Naive thymus-derived CD4-positive, alpha-beta T cell (primary cell): ENCODE data around the gene SERINC5. TPM values are rescaled to one million over a fixed set of nuclear protein-coding genes. Genes with fewer than 3 reads are reported as not detected.

Experiments used
- ATAC-seq: fragments of 150-1000 bp; cut with Tn5 transposase; 2 replicates; pipeline ENCODE4 v1.10.0; 2021; ENCODE audit warnings: mild to moderate bottlenecking, moderate library complexity
- CTCF ChIA-PET: fragments of 350-600 bp; sonication (Branson Sonifier 250); formaldehyde crosslinking; loops from one replicate; lab custom pipeline; 2021; ENCODE audit warnings: antibody characterized with exemption; lab: Charles Lee
- POLR2A ChIA-PET: fragments of 350-600 bp; sonication (Branson Sonifier 250); formaldehyde crosslinking; loops from one replicate; lab custom pipeline; 2021; ENCODE audit warnings: antibody characterized with exemption, inconsistent platforms; lab: Charles Lee
- DNase-seq, 9 donors: peaks; one replicate each; pipeline versions ENCODE4 v3.0.0 to v3.0.0-alpha.2; 2020 to 2022; ENCODE audit warnings: mixed read lengths in 1 of 9
- H3K27ac ChIP-seq: one replicate; pipeline ENCODE4 v1.7.0; 2013; ENCODE audit warnings: mild to moderate bottlenecking, low read depth, low read length, moderate library complexity
- H3K27me3 ChIP-seq, 2 donors: one replicate each; pipeline ENCODE4 v1.7.0; 2013; ENCODE audit warnings: low read length in 2 of 2, mild to moderate bottlenecking in 2 of 2, moderate library complexity in 2 of 2; ENCODE audit not compliant: control insufficient read depth in 2 of 2, insufficient read depth in 2 of 2
- H3K36me3 ChIP-seq, 3 experiments: 1 replicate in 2 of 3; 2 replicates in 1 of 3; pipeline ENCODE4 v1.7.0; 2013; ENCODE audit warnings: low read length in 3 of 3, mild to moderate bottlenecking in 3 of 3, moderate library complexity in 1 of 3; ENCODE audit not compliant: insufficient read depth in 3 of 3, control insufficient read depth in 2 of 3
- H3K4me1 ChIP-seq, 2 donors: one replicate each; pipeline ENCODE4 v1.7.0; 2013; ENCODE audit warnings: low read length in 2 of 2, mild to moderate bottlenecking in 2 of 2, moderate library complexity in 1 of 2; ENCODE audit not compliant: control insufficient read depth in 2 of 2, insufficient read depth in 2 of 2
- H3K4me3 ChIP-seq: 2 replicates; pipeline ENCODE4 v1.7.0; 2013; ENCODE audit warnings: mild to moderate bottlenecking, low read length
- H3K9me3 ChIP-seq, 3 experiments: 1 replicate in 2 of 3; 2 replicates in 1 of 3; pipeline ENCODE4 v1.7.0; 2013; ENCODE audit warnings: low read length in 3 of 3; ENCODE audit not compliant: control insufficient read depth in 2 of 3
- H3K27ac Mint-ChIP-seq, 9 donors: one replicate each; pipeline ENCODE4 v1.8.0; 2020 to 2022; ENCODE audit warnings: mixed read lengths in 9 of 9, mild to moderate bottlenecking in 8 of 9, moderate library complexity in 5 of 9, inconsistent platforms in 2 of 9
- H3K27me3 Mint-ChIP-seq, 5 donors: one replicate each; pipeline ENCODE4 v1.8.0; 2021 to 2022; ENCODE audit warnings: mixed read lengths in 5 of 5, mild to moderate bottlenecking in 1 of 5
- H3K36me3 Mint-ChIP-seq, 5 donors: one replicate each; pipeline ENCODE4 v1.8.0; 2020 to 2022; ENCODE audit warnings: mixed read lengths in 5 of 5, mild to moderate bottlenecking in 3 of 5, inconsistent platforms in 1 of 5
- H3K4me1 Mint-ChIP-seq, 7 donors: one replicate each; pipeline ENCODE4 v1.8.0; 2020 to 2022; ENCODE audit warnings: mixed read lengths in 7 of 7, mild to moderate bottlenecking in 3 of 7, inconsistent platforms in 1 of 7
- H3K4me3 Mint-ChIP-seq, 10 donors: one replicate each; pipeline ENCODE4 v1.8.0; 2020 to 2022; ENCODE audit warnings: mild to moderate bottlenecking in 10 of 10, mixed read lengths in 10 of 10, moderate library complexity in 6 of 10, inconsistent platforms in 2 of 10
- H3K9me3 Mint-ChIP-seq, 11 donors: one replicate each; pipeline ENCODE4 v1.8.0; 2020 to 2022; ENCODE audit warnings: mixed read lengths in 11 of 11, mild to moderate bottlenecking in 4 of 11, inconsistent platforms in 1 of 11, moderate library complexity in 1 of 11
- intact Hi-C, 2 donors: fragments of 100-400 bp; cut with micrococcal nuclease; formaldehyde crosslinking; loops; one replicate each; pipeline ENCODE4 v1.15.1; 2023
- polyA plus RNA-seq, 2 donors: library from polyadenylated mRNA; unstranded; fragments of 300-500 nt; fragmentation: Illumina TruSeq; gene quantifications; one replicate each; pipeline ENCODE4 v1.2.3, GENCODE V29; 2021
- total RNA-seq, 6 experiments: library from RNA in 5 of 6; stranded (reverse) in 5 of 6; gene quantifications; 1 replicate in 5 of 6; 2 replicates in 1 of 6; pipeline ENCODE4 v1.2.3 and lab custom pipeline; 2021 to 2026

The SERINC5 gene
- total and polyA plus RNA-seq, 7 experiments from 2014 or later, result 34.3 to 164 (median 101) TPM

- Histone ChIP-seq H3K27me3 (no peaks in the 10 kb centered on the region), H3K9me3 (no peaks in the 10 kb centered on the region), H3K27ac (no peak overlapping the region), H3K36me3 (peaks cover 0 to 24% (median 0%) of the 10 kb centered on the region in 3 experiments), H3K4me1 (no peaks in the 10 kb centered on the region), H3K4me3 (peak overlapping the region; percentile 6)
- Mint-ChIP-seq H3K27ac (peak overlapping the region in 4 of 9 donors; percentile 16 to 91 (median 38)), H3K4me3 (peak overlapping the region; percentile 76 to 88 (median 82)), H3K27me3 (peaks cover 0 to 3% (median 0%) of the 10 kb centered on the region in 5 donors), H3K9me3 (no peaks in the 10 kb centered on the region), H3K4me1 (peaks cover 6 to 17% (median 12%) of the 10 kb centered on the region in 7 donors), H3K36me3 (peaks cover 5 to 40% (median 10%) of the 10 kb centered on the region in 5 donors)
- ATAC-seq (peak; percentile 69), DNase-seq (peak; percentile 26 to 74 (median 61))
- ChIA-PET POLR2A (interaction anchor here (0.6 kb wide), 1 partner anchor 251 kb away, joined by 3 read pairs; no protein-coding TSS in a partner anchor), CTCF (interaction anchor here (0.6 to 2.0 kb wide), 13 partner anchors 9 to 520 kb away, joined by 3 to 11 read pairs (median 4); no protein-coding TSS in a partner anchor)
- intact Hi-C loops, result loop anchor here (1.0 to 10.0 kb wide), 10 partner anchors 90 to 1058 kb away; partner anchors contain the start of genes MTX3 (in 2 of the 2), TENT2 (in 1 of the 2) and ZFYVE16 (in 1 of the 2)
These were observed 173.1 kb downstream of the SERINC5 start for GRCh38 chr5:80082731-80083100.

- intact Hi-C loops, result loop anchor here (2.0 to 10.0 kb wide), 5 partner anchors 90 to 1057 kb away; partner anchors contain the start of genes MTX3 (in 2 of the 2) and ZFYVE16 (in 1 of the 2)
- CTCF ChIA-PET, result no interaction called here
- Histone ChIP-seq H3K27ac (no peak overlapping the region), H3K9me3 (no peaks in the 10 kb centered on the region), H3K27me3 (no peaks in the 10 kb centered on the region), H3K4me3 (no peak overlapping the region), H3K36me3 (peaks cover 0 to 27% (median 0%) of the 10 kb centered on the region in 3 experiments), H3K4me1 (no peaks in the 10 kb centered on the region)
- ATAC-seq, result no peak
- H3K36me3 Mint-ChIP-seq, result peaks cover 5 to 44% (median 10%) of the 10 kb centered on the region in 5 donors
- POLR2A ChIA-PET, result no interaction called here
- DNase-seq, result no peak
- peak overlapping the region in 7 of 10 donors; percentile 21 to 88 (median 80) for H3K4me3 Mint-ChIP-seq
- peaks cover 6 to 17% (median 12%) of the 10 kb centered on the region in 7 donors for H3K4me1 Mint-ChIP-seq
- no peaks in the 10 kb centered on the region for H3K9me3 Mint-ChIP-seq
- peaks cover 0 to 3% (median 0%) of the 10 kb centered on the region in 5 donors for H3K27me3 Mint-ChIP-seq
- peak overlapping the region in 3 of 9 donors; percentile 12 to 72 (median 29) for H3K27ac Mint-ChIP-seq
These were observed 173.6 kb downstream of the SERINC5 start for GRCh38 chr5:80082281-80082680.

- H3K36me3 Mint-ChIP-seq, result peaks cover 5 to 52% (median 12%) of the 10 kb centered on the region in 5 donors
- Histone ChIP-seq H3K4me1 (no peaks in the 10 kb centered on the region), H3K4me3 (no peak overlapping the region), H3K27ac (no peak overlapping the region), H3K9me3 (no peaks in the 10 kb centered on the region), H3K27me3 (no peaks in the 10 kb centered on the region), H3K36me3 (peaks cover 0 to 33% (median 0%) of the 10 kb centered on the region in 3 experiments)
- intact Hi-C loops, result no loop called here
- DNase-seq (no peak), ATAC-seq (no peak)
- H3K27me3 Mint-ChIP-seq, result no peaks in the 10 kb centered on the region
- no peaks in the 10 kb centered on the region for H3K9me3 Mint-ChIP-seq
- ChIA-PET CTCF (interaction anchor here (0.5 kb wide), 1 partner anchor 229 kb away, joined by 3 read pairs; no protein-coding TSS in a partner anchor), POLR2A (interaction anchor here (0.6 kb wide), 1 partner anchor 1552 kb away, joined by 3 read pairs; no protein-coding TSS in a partner anchor)
- H3K4me3 Mint-ChIP-seq, result no peak overlapping the region
- H3K27ac Mint-ChIP-seq, result no peak overlapping the region
- H3K4me1 Mint-ChIP-seq, result peaks cover 6 to 17% (median 12%) of the 10 kb centered on the region in 7 donors
These were observed 176.9 kb downstream of the SERINC5 start for GRCh38 chr5:80078921-80079320.

- Mint-ChIP-seq H3K27me3 (no peaks in the 10 kb centered on the region), H3K4me3 (no peak overlapping the region), H3K36me3 (peaks cover 3 to 61% (median 12%) of the 10 kb centered on the region in 5 donors), H3K27ac (peak overlapping the region in 1 of 9 donors; percentile 25), H3K9me3 (no peaks in the 10 kb centered on the region), H3K4me1 (peaks cover 0 to 5% (median 2%) of the 10 kb centered on the region in 7 donors)
- no peak overlapping the region for H3K27ac ChIP-seq
- H3K4me1 ChIP-seq, result no peaks in the 10 kb centered on the region
- H3K9me3 ChIP-seq, result no peaks in the 10 kb centered on the region
- no peak for DNase-seq
- intact Hi-C loops, result no loop called here
- no peak for ATAC-seq
- peaks cover 0 to 33% (median 0%) of the 10 kb centered on the region in 3 experiments for H3K36me3 ChIP-seq
- CTCF ChIA-PET, result interaction anchor here (0.5 to 0.6 kb wide), 2 partner anchors 15 to 153 kb away, joined by 3 read pairs; no protein-coding TSS in a partner anchor
- POLR2A ChIA-PET, result interaction anchor here (0.6 kb wide), 1 partner anchor 14 kb away, joined by 3 read pairs; no protein-coding TSS in a partner anchor
- no peak overlapping the region for H3K4me3 ChIP-seq
- no peaks in the 10 kb centered on the region for H3K27me3 ChIP-seq
These were observed 178.7 kb downstream of the SERINC5 start for GRCh38 chr5:80077051-80077714.

GRCh38 chr5:80076131-80077050 lies 179.5 kb downstream of the SERINC5 start:
- H3K27me3 Mint-ChIP-seq, result no peaks in the 10 kb centered on the region
- CTCF ChIA-PET, result interaction anchor here (0.5 kb wide), 1 partner anchor 15 kb away, joined by 3 read pairs; no protein-coding TSS in a partner anchor
- ATAC-seq (no peak), DNase-seq (no peak)
- no peak overlapping the region for H3K27ac Mint-ChIP-seq
- H3K9me3 Mint-ChIP-seq, result no peaks in the 10 kb centered on the region
- peaks cover 0 to 3% (median 0%) of the 10 kb centered on the region in 7 donors for H3K4me1 Mint-ChIP-seq
- intact Hi-C loops, result no loop called here
- H3K4me1 ChIP-seq, result no peaks in the 10 kb centered on the region
- POLR2A ChIA-PET, result no interaction called here
- peaks cover 6 to 62% (median 20%) of the 10 kb centered on the region in 5 donors for H3K36me3 Mint-ChIP-seq
- no peak overlapping the region for H3K4me3 Mint-ChIP-seq
- H3K27me3 ChIP-seq, result no peaks in the 10 kb centered on the region
- H3K4me3 ChIP-seq, result no peak overlapping the region
- no peaks in the 10 kb centered on the region for H3K9me3 ChIP-seq
- H3K27ac ChIP-seq, result no peak overlapping the region
- H3K36me3 ChIP-seq, result peaks cover 0 to 33% (median 0%) of the 10 kb centered on the region in 3 experiments
